Measurements from ENCODE around the gene LSM3.
"Not testable (repeated sequence)": the region's sequence is repeated elsewhere in the genome, so short reads cannot be mapped to it uniquely, and the experiment has no call there.

LSM3 gene

GRCh38 chr3:14223595-14223994 is 45.0 kb downstream of the LSM3 start:
- no peak for DNase-seq

GRCh38 chr3:14224895-14225294 is 46.3 kb downstream of the LSM3 start:
- no peak for DNase-seq

DNA sequence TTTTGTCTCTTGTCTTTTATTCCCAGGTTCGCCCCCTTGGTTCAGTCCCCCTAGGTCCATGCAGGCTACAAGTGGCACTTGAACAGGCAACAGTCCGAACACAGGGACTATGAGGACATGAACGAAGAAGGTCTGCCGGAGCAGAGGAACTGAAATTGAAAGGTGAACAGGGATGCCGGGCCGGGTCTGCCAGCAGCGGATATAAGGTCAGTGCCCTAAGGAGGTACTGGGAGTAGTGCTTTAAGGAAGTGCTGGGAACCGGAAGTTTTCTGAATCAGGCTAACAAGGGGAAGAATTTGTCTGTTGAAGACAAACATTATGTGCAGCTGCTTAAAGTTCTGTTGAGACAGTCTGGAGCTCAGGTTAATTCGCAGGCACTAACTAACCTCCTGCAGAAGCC is 46.8 kb downstream of the LSM3 start:
- DNase-seq: no peak

- DNase-seq: not testable (repeated sequence)
Observed at GRCh38 chr3:14226351-14226750, 47.7 kb downstream of the LSM3 start.

DNA sequence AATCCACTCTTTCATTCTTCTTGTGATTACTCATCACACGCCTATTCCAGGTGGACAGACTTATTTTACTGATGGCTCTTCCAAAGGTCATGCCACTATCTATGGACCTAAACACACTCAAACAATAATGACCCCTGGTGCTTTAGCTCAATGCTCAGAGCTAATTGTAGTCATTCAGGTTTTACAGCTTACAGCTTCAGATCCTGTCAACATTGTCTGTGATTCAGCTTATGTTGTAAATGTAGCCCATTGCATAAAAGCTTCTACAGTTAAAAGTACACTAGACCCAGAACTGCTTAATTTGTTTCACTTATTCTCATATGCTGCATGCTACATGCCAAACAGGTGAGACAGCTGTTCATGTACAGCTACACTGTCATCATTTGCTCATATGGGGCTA is 49.2 kb downstream of the LSM3 start:
- no peak for DNase-seq

- DNase-seq: no peak
Observed at GRCh38 chr3:14228681-14229470, 50.3 kb downstream of the LSM3 start.

- DNase-seq: not testable (repeated sequence)
Observed at GRCh38 chr3:14229695-14230094, 51.1 kb downstream of the LSM3 start.

- DNase-seq: no peak
Observed at GRCh38 chr3:14230729-14231128, 52.1 kb downstream of the LSM3 start.

DNA sequence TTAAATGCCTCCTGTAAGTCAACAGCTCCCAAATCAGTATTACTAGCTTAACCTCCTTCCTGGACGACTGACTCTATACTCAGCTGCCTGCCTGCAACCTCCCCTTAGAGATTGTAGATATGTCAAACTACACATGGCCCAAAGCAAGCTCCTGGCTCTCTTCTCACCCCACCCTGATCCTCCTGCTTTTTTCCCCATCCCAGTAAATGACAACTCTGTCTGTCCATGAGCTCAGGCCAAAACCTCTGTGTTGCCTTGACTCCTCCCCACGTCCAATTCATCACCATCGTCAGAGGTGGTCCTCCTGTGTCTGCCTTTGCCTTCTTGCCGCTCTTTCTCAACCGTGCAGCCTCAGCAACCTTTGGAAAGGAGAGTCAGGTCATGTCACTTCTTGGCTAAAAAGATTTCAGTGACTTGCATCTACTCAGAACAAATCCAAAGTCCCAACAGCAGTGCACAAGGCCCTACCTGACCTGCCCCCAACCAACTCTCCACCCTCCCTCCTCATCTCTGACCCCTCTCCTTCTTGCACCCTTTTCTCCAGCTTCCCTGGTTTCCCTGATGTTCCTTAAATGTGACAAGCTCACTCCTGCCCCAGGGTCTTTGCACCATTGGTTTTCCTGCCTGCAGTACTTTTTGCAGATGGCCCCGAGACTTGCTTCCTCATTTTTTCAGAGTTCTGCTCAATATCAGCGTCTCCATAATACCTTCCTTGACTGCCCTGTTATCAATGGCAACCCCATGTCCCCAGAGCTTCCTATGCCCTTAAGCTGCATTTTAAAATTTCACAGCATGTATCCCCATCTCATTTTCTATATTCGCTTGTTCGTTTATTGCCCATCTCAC is 52.8 kb downstream of the LSM3 start:
- no peak for DNase-seq

DNA sequence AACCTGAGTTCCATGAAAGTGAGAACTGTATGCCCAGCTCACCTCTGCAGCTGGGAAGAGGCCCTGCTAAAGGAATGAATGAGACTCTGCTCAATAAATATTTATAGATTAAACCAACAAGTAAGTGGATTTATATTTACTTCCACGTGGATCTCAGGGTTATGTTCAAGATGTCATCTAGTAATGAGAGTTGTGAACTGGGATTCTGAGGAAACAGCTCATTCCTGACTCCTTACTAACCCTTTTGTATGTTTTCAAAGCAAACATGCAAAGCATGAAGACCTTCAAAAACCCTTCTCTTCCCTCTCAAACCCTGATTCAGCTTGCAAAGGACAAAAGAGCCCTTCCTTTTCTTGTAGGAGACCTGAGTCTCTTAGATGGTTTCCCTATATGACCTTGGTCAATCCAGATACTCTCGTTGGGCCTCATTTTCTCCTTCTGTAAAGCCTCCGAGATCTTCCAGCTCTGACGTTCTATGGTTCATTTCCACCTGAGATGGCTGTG is 53.4 kb downstream of the LSM3 start:
- DNase-seq: no peak

- DNase-seq: no peak
Observed at GRCh38 chr3:14234251-14235002, 55.8 kb downstream of the LSM3 start.

DNA sequence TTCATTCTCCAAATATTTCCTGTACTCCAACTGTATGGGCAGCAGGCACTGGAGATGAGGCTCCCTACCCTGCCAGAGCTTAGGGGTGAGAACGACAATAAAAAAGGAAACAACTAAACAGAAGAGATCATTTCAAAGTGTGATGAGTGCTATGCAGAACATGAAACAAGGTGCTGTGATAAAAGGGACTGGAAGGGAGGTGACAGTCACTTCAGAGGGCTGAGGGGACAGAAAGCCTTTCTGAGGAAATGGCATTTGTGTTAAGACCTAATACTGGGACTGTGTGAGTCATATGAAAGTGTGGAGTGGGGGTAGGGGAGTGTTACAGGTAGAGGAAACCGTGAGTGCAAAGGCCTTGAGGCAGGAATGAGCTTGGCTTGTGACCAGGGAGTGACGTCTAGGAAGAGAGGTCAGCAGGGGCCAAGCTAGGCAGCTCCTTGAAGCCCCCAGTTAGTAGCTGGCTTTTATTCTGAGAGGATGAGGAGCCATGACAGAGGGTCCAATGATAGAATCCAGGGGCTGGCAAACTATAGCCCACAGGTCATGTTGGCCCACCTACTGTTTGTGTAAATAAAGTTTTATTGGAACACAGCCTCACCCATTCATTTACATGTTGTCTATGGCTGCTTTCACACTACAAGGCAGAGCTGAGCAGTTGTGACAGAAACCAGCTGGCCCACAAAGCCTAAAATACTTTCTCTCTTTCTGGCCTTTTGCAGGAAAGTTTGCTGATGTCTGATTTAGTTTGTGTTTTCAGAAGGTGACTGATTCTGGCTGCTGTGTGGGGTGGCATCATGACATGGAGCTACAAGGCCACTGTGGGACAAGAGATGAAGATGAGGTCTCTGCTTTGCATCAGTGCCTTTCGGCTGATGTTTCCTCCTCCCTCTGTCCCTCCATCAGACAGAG is 56.6 kb downstream of the LSM3 start:
- no peak for DNase-seq

DNA sequence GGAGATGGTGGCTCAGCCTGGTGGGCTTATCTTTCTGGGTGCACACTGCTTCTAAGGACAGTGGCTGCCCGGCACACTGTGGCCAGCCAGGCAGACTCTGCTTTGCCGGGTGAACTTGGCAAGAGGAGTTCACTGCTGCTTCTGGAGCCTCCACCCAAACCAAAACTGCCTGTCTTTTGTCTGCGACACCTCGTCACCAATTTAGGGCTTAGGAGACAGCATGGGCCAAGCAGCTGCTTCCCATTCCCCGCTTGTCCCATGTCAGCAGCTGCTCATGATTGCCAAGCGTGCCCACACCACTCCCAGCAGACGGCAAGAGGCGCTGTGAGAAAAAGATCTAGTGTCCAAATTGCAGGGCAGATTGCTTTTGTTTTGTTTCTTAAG is 57.3 kb downstream of the LSM3 start:
- DNase-seq: no peak

DNA sequence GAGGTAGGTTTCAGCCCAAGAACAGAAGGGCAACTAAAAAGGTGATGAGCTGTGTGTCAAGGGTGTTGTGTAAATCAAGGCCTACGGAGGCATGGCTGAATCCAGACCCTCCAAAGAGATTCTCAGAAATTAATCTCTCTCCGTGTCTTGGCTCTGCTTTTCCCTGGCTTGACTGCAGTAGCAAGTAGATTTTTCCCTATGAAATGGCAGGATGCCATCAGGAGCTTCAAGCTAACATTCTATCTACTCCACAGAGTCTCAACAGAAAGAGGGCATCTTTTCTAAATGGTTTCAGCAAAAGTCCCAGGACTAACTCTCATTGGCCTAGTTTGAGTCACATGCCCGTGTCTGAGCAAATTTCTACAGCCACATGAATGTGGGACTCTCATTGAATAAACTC is 58.3 kb downstream of the LSM3 start:
- no peak for DNase-seq

DNA sequence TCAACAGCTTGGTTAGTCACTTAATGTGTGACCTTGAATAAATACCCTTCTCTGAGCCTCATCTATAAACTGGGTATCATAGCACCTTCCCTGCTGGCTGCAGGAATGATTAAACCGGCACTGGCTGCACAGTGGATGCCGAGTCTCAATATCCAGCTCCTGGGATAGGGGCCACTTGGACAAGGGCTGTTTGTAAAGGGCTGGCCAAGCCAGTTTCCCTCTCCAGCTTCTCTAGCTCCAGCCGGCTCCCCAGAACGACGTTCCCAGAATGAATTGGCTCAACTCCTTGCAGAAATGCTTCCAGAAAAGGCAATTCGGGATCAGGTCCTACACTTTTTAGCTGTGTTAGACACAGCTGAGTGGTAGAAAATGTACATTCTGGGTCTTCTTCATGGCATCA is 58.8 kb downstream of the LSM3 start:
- DNase-seq: no peak

DNA sequence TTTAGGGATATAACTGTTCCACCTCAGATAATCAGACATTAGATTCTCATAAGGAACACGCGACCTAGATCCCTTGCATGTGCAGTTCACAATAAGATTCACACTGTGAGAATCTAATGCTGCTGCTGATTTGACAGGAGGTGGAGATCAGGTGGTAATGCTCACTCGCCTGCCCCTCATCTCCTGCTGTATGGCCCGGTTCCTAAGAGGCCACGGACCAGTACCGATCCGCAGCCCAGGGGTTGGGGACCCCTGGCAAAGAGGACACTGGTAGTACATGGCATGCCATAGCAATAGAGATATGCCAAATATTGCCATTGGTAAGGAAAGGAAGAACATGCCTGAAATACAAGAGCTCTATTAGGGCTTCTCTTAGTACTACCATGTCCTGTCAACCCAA is 59.7 kb downstream of the LSM3 start:
- no peak for DNase-seq

- DNase-seq: no peak
Observed at GRCh38 chr3:14238930-14239329, 60.3 kb downstream of the LSM3 start.

GRCh38 chr3:14239940-14240339 is 61.3 kb downstream of the LSM3 start:
- DNase-seq: no peak

DNA sequence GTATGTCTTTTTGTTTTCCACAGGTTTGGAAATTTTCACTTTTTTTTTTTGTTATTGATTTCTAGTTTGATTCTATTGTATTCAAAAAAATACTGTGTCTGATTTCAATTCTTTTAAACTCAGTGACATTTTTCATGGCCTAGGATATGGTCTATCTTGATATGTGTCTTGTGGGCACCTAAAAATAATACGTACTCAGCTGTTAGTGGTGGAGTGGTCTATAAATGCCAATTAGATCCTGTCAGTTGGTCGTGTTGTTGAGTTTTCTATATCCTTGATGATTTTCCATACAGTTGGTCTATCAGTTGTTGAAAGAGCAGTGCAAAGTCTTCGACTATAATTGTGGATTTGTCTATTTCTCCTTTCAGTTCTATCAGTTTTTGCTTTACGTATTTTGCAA is 61.7 kb downstream of the LSM3 start:
- DNase-seq: no peak

DNA sequence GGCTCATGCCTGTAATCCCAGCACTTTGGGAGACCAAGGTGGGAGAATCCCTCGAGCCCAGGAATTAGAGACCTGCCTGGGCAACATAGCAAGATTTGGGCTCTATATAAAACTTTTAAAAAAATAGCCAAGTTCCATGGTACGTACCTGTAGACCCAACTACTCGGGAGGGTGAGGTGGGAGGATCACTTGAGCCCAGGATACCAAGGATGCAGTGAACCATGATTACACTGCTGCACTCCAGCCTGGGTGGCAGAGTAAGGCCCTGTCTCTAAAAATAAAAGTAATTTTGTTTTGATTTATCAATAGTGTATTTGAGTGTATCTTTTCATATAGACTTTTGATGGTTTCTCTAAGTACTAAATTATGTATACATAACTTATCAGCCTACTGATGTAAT is 63.1 kb downstream of the LSM3 start:
- DNase-seq: no peak

- no peak for DNase-seq
Observed at GRCh38 chr3:14242490-14243311, 64.1 kb downstream of the LSM3 start.

Data from NCI-H1930 (cell line).